ENCODE results near the gene SF3A2. TPM values are rescaled to one million over a fixed set of nuclear protein-coding genes. Genes with fewer than 3 reads are reported as not detected.

SF3A2 gene
- total RNA-seq, 6 experiments from 2014 or later: 48.7 to 60.6 (median 54.8) TPM

DNA sequence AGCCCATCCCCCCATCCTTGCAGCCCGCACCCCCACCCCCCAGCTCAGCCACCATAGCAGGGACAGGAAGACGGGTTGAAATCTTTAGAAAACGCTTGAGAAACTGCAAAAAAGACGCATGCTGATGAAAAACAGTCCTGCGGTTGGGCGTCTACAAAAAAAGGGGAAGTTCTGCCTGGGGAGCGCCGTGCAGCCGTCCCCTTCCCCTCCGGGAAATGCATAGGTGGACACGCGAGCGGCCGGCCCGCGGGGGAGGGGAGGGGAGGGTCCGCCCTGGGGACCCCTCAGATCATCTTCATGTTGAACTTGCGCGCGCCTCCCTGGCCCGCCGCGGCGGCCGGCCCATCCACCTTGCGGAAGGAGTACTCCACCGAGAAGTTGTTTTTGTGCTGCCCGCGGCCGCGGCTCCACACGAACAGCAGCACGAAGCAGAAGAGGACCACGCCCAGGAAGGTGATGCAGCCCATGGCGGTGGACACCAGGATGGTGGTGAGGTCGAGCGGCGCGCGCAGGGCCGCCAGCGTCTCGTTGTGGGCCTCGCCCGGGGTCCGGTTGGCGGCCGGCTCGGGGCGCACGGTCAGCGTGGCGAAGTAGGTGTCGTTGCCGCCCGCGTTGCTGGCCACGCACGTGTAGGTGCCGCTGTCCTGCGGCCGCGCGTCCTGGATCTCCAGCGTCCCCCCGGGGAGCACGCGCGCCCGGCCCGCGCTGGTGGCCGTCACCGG is 53.3 kb downstream of the SF3A2 start:
- no peaks in the 10 kb centered on the region for H3K9me3 Mint-ChIP-seq
- TF ChIP-seq, protein P1, sequence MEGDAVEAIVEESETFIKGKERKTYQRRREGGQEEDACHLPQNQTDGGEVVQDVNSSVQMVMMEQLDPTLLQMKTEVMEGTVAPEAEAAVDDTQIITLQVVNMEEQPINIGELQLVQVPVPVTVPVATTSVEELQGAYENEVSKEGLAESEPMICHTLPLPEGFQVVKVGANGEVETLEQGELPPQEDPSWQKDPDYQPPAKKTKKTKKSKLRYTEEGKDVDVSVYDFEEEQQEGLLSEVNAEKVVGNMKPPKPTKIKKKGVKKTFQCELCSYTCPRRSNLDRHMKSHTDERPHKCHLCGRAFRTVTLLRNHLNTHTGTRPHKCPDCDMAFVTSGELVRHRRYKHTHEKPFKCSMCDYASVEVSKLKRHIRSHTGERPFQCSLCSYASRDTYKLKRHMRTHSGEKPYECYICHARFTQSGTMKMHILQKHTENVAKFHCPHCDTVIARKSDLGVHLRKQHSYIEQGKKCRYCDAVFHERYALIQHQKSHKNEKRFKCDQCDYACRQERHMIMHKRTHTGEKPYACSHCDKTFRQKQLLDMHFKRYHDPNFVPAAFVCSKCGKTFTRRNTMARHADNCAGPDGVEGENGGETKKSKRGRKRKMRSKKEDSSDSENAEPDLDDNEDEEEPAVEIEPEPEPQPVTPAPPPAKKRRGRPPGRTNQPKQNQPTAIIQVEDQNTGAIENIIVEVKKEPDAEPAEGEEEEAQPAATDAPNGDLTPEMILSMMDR (IDR thresholded peaks at IDR 0.05): no peak
- H3K27me3 Mint-ChIP-seq (ENCODE audit: insufficient read depth): peaks cover 31% of the 10 kb centered on the region
- H3K27ac Mint-ChIP-seq: no peak overlapping the region
- H3K36me3 Mint-ChIP-seq (ENCODE audit: low read depth): peaks cover 6% of the 10 kb centered on the region; the same call in 1 of the 2 replicates
- no peak for DNase-seq
- H3K4me3 Mint-ChIP-seq: peak overlapping the region; percentile 45; the same call in 1 of the 2 replicates
- H3K4me1 Mint-ChIP-seq (ENCODE audit: low read depth): peaks cover 10% of the 10 kb centered on the region

DNA sequence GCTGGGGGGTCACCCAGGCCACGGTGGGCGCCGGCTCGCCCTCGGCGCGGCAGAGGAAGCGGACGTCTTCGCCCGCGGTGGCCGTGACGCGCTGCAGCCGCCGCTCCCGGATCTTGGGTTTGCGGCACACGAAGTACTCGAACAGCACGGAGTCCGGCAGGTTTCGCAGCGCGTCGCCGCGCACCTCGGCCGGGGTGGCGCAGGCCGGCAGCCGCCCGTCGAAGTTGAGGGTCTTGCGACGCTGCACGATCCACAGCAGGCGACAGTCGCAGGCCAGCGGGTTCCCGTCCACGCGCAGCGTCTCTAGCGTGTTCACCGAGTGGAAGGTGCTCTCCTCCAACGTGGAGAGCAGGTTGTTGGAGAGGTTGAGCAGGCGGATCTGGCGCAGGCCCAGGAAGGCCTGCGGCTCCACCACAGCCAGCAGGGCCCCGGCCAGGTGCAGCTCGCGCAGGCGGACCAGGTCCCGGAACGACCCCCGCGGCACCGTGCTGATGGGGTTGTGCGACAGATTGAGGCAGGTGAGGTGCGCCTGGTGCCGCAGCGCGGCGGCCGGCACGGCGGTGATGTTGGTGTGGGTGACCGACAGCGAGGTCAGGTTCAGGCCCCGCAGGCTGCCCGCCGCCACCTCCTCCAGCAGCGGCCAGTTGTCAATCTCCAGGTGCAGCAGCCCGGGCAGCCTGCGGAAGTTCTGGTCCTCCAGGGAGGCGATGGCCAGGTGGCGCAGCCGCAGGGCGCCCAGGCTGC is 54.0 kb downstream of the SF3A2 start:
- Mint-ChIP-seq H3K36me3 (ENCODE audit: low read depth) (peaks cover 6% of the 10 kb centered on the region; the same call in 1 of the 2 replicates), H3K9me3 (no peaks in the 10 kb centered on the region), H3K4me1 (ENCODE audit: low read depth) (peaks cover 15% of the 10 kb centered on the region), H3K4me3 (no peak overlapping the region), H3K27ac (no peak overlapping the region), H3K27me3 (ENCODE audit: insufficient read depth) (peaks cover 35% of the 10 kb centered on the region)
- DNase-seq: no peak
- TF ChIP-seq, protein P1 (IDR thresholded peaks at IDR 0.05): no peak

DNA sequence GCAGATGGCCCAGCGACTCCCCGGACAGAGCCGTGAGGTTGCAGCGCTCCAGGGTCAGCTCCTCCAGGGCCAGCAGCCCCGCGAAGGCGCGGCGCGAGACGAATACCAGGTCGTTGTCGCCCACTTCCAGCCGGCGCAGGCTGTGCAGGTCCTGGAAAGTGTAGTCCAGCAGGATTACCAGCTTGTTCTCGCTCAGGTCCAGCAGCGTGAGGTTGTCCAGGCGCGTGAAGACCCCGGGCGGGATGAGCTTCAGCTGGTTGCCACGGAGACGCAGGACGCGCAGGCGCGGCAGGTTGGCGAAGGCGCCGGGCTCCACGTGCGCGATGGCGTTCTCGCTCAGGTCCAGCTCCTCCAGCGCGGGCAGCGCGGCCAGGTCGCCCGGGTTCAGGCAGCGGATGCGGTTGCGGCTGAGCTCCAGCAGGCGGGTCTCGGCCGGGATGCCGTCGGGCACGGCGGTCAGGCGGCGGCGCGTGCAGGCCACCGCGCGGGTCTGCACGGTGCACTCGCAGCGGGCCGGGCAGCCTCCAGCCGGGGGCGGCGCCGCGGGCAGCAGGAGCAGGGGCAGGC is 54.6 kb downstream of the SF3A2 start:
- H3K4me1 Mint-ChIP-seq (ENCODE audit: low read depth): peaks cover 15% of the 10 kb centered on the region
- peaks cover 37% of the 10 kb centered on the region for H3K27me3 Mint-ChIP-seq (ENCODE audit: insufficient read depth)
- H3K9me3 Mint-ChIP-seq: no peaks in the 10 kb centered on the region
- no peak overlapping the region for H3K27ac Mint-ChIP-seq
- TF ChIP-seq, protein P1 (IDR thresholded peaks at IDR 0.05): no peak
- peaks cover 6% of the 10 kb centered on the region; the same call in 1 of the 2 replicates for H3K36me3 Mint-ChIP-seq (ENCODE audit: low read depth)
- H3K4me3 Mint-ChIP-seq: no peak overlapping the region
- DNase-seq: no peak

DNA sequence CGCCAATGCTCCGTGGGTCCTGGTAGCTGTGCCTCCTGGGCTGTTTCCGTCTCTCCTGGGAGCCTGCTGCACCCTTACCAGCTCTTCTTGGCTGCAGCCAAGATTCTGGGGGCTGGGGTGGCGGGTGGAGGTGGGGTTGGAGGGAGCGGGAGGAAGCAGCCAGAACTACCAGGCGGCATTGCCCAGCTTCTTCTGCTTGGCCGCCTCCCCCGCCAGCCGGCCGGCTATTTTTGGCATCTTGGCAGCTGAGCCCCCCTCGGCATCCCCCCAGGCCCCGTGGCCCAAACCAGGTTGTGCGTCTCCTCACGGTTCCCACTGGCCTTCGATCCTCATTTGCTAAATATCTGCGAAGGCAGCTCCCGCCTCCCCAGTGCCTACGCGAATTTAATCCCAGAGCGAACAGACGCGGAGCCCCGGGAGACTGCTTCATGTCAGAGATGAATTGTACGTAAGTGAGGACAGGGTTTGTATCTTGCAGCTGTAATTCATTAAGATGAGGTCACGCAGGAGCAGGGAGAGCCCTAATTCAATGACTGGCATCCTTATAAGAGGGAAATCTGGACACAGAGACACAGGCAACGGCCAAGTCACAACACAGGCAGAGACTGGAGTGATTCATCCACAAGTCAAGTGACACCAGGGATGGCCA is 58.2 kb downstream of the SF3A2 start:
- Mint-ChIP-seq H3K4me3 (peak overlapping the region; percentile 66), H3K36me3 (ENCODE audit: low read depth) (no peaks in the 10 kb centered on the region), H3K27me3 (ENCODE audit: insufficient read depth) (peaks cover 24% of the 10 kb centered on the region), H3K9me3 (no peaks in the 10 kb centered on the region), H3K27ac (peak overlapping the region; percentile 73), H3K4me1 (ENCODE audit: low read depth) (peaks cover 15% of the 10 kb centered on the region)
- TF ChIP-seq, protein P1 (IDR thresholded peaks at IDR 0.05): no peak
- peak; percentile 67 for DNase-seq

DNA sequence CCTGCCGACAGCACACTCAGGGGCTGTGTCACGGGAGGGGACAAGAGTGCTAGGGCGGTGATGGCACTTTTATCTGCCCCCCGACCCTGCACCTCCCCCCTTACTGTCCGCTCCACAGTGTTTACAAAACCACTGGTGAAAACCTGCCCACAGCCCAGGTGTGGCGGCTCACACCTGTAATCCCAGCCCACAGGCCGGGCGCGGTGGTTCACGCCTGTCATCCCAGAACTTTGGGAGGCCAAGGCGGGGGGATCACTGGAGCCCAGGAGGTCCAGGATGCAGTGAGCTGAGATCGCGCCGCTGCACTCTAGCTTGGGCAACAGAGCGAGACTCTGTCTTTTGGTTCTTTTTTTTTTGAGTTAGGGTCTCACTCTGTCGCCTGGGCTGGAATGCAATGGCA is 59.5 kb downstream of the SF3A2 start:
- TF ChIP-seq, protein P1 (IDR thresholded peaks at IDR 0.05): no peak
- no peak for DNase-seq
- H3K4me3 Mint-ChIP-seq: no peak overlapping the region
- H3K36me3 Mint-ChIP-seq (ENCODE audit: low read depth): no peaks in the 10 kb centered on the region
- H3K27ac Mint-ChIP-seq: no peak overlapping the region
- H3K4me1 Mint-ChIP-seq (ENCODE audit: low read depth): peaks cover 15% of the 10 kb centered on the region
- no peaks in the 10 kb centered on the region for H3K9me3 Mint-ChIP-seq
- peaks cover 22% of the 10 kb centered on the region for H3K27me3 Mint-ChIP-seq (ENCODE audit: insufficient read depth)
